VCaP (cell line): ENCODE measurements around the gene SNTA1.
"Not testable (repeated sequence)": the region's sequence is repeated elsewhere in the genome, so short reads cannot be mapped to it uniquely, and the experiment has no call there.

Experiments
- H3K27ac ChIP-seq: fragments of 450-650 bp; 2 replicates; pipeline ENCODE4 v1.5.1; 2017
- TF ChIP-seq, protein P1 (sequence below): fragments of 450-650 bp; conservative IDR thresholded peaks from 2 replicates; pipeline ENCODE4 v1.5.1; 2017; ENCODE audit warnings: mild to moderate bottlenecking, moderate library complexity

SNTA1 gene

DNA sequence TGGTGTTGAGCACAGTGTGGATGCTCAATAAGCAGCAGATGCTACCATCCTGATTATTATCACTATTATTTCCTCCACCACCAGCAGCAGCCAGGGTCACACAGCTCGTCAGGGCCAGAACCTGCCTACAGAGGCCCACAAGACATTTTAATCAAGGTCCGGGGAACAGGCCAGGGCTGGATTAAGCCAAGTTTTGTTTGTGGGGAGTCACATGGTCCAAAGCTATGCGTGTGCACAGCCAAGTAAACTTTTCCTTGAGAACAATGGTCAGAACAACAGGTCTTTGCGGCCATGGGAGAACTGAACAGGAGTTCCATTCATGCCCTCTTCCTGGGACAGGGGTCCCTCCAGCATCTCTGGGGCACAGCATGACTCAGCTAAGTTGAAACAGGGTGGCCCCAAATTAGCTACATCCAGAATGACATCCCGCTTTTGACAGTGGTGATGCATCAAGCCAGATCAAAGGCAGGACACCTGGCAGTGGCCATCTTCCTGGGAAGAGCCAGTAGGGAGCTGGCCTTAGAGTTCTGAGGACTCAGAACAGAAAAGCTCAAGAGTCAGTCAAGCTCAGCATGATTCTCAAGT is 11.7 kb downstream of the SNTA1 start:
- TF ChIP-seq, protein P1, sequence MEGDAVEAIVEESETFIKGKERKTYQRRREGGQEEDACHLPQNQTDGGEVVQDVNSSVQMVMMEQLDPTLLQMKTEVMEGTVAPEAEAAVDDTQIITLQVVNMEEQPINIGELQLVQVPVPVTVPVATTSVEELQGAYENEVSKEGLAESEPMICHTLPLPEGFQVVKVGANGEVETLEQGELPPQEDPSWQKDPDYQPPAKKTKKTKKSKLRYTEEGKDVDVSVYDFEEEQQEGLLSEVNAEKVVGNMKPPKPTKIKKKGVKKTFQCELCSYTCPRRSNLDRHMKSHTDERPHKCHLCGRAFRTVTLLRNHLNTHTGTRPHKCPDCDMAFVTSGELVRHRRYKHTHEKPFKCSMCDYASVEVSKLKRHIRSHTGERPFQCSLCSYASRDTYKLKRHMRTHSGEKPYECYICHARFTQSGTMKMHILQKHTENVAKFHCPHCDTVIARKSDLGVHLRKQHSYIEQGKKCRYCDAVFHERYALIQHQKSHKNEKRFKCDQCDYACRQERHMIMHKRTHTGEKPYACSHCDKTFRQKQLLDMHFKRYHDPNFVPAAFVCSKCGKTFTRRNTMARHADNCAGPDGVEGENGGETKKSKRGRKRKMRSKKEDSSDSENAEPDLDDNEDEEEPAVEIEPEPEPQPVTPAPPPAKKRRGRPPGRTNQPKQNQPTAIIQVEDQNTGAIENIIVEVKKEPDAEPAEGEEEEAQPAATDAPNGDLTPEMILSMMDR = no peak

DNA sequence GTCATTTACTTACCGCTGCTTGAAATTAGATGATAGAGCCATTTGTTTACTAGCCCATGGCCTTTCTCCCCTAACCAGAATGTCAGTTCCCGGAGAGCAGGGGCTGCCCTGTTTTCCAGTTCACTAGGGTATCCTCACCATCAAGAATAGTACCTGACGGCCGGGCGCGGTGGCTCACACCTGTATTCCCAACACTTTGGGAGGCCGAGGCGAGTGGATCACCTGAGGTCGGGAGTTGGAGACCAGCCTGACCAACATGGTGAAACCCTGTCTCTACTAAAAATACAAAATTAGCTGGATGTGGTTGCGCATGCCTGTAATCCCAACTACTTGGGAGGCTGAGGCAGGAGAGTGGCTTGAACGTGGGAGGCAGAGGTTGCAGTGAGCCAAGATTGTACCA is 19.7 kb downstream of the SNTA1 start:
- not testable (repeated sequence) for H3K27ac ChIP-seq

More for the DNA sequence above, 11.7 kb downstream of the SNTA1 start:
- H3K27ac ChIP-seq = no peak overlapping the region

DNA sequence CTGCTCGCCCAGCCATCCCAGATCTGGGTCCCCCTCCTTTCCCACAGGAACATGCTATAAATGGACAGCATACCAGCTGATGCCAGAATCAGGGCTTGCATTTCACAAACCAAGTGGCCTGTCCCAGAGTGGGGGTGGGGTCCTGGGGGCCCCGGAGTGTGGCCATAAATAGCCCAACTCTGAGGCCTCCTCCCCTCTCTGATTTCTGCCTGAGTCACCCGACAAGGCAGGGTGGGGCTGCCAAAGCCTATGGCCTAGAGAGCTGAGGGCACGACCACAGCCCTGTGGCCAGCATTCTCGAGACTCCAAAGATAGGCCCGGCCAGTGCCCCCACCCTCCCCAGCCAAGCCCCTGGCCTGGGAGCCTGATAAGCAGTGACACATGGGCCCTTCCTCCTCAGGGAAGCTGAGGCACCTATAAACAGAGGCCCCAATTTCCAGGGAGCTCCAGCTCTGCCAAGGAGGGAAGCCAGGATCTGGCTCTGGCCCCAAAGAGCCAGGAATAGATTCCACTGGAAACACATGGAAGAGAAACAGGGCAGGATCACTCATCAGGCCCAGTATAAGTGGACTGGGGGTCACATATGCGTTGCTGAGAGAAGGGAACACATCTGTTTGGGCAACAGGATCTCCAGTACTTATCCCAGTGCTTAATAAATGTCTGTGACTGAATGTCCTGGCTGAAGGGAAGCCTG is 20.3 kb downstream of the SNTA1 start:
- TF ChIP-seq, protein P1 = no peak

DNA sequence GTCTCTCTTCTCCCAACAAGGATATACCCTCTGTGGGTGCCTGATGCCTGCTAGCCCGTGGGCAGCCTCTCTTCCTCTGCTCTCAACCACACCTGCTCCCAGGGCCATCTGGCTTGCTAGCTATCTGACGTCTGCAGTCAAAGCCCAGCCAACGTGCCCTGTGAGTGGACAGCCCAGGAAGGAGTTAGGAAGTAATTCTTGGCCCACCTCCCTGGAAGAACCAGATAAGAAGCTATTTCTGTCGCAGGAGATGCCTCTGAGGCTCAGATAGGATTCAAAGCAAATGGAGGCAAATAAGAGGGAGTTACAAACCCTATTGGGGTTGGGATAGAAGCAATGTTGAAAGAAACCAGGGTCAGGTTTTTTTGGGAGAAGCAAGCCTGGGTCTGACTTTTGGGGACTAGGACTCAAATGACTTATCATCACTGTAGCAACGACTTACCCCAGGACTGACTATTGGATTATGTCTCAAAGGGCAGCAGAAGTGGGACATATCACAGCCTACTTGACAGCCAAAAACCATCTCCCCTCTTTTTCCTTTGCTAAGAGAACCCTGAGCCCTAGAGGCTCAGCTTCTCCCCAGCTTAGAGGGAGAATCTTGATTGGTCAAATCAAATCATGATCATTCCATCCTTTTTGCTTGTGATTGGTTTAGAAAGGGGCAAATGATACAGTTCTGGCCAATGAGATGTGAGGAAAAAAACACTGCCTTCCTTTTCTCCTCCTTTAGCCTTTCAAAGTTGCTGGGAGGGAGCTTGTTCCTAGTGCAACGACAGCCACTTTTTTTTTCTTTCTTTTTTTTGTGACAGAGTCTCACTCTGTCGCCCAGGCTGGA is 24.2 kb downstream of the SNTA1 start:
- H3K27ac ChIP-seq = no peak overlapping the region
- TF ChIP-seq, protein P1 = no peak

More for the DNA sequence above, 20.3 kb downstream of the SNTA1 start:
- no peak overlapping the region for H3K27ac ChIP-seq

DNA sequence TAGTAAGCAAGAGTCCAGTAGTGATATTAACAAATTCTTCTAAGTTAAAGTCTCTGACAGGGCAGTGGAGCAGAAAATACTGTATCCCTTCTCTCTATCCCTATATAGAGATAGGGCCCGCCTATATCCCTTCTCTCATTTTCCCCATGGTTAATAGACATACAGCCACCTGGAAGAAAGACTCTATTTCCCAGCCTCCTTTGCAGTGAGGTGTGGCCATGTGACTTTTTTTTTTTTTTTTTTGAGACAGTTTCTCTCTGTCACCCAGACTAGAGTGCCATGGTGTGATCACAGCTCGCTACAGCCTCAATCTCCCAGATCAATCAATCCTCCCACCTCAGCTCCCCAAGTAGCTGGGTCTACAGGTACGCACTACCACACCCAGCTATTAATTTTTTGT is 25.5 kb downstream of the SNTA1 start:
- TF ChIP-seq, protein P1 = no peak
- H3K27ac ChIP-seq = no peak overlapping the region

DNA sequence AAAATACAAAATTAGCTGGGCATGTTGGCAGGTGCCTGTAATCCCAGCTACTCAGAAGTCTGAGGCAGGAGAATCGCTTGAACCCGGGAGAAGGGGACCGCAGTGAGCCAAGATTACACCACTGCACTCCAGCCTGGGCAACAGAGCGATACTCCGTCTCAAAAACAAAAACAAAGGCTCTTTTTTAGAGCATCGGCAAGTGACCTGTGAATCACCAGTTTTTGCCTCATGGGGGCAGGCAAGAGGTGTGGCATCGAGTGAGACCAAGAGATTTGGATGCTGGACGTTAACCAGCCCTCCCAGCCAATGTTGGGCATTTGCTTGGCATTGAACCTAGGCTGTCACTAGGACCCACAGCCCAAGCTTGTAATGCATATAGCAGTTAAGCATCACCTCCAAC is 27.6 kb downstream of the SNTA1 start:
- no peak overlapping the region for H3K27ac ChIP-seq
- TF ChIP-seq, protein P1 = peak; percentile 83

DNA sequence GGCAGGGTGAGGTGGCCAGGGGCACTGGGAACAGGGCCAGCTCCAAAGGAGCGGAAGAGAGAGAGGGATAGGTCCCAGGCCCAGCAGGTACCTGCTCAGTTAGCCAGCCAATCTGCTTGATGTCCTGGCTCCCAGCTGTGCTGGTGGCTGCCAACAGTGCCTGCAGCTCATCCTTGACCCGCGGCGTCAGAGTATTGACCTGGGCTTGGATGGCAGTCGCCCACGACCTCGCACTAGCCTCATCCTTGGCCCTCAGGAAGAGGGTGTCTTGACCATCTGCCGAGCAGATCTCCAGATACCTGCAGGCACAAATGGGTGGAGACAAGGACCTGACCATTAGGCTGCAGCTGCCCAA is 31.1 kb downstream of the SNTA1 start:
- TF ChIP-seq, protein P1 = no peak

More for the DNA sequence above, 31.1 kb downstream of the SNTA1 start:
- no peak overlapping the region for H3K27ac ChIP-seq
